Kidney (tissue), 14 donors: Measurements from ENCODE around the gene KCNH2. TPM values are rescaled to one million over a fixed set of nuclear protein-coding genes. Genes with fewer than 3 reads are reported as not detected.
A peak's percentile ranks its signal among the peaks of the same experiment; 100 is the strongest.

Experiments used
- DNase-seq, 5 donors: peaks; one replicate each; pipeline ENCODE4 v3.0.0-alpha.2; 2013 to 2020
- FAIRE-seq: peaks from 2 replicates; lab custom pipeline; 2012; peaks lifted over from hg19 to GRCh38; lab: Jason Lieb, UNC
- H3K27ac ChIP-seq, 2 donors: one replicate each; pipeline ENCODE4 v1.7.0; 2013; ENCODE audit warnings: low read depth in 2 of 2, low read length in 2 of 2, inconsistent platforms in 1 of 2
- H3K27me3 ChIP-seq: one replicate; pipeline ENCODE4 v1.7.1; 2013; ENCODE audit warnings: low read length, inconsistent platforms; ENCODE audit not compliant: control insufficient read depth, insufficient read depth
- H3K36me3 ChIP-seq, 3 donors: one replicate each; pipeline versions ENCODE4 v1.7.0 to v1.7.1; 2013; ENCODE audit warnings: low read length in 3 of 3, control low read depth in 1 of 3, inconsistent platforms in 1 of 3; ENCODE audit not compliant: insufficient read depth in 3 of 3, control insufficient read depth in 2 of 3
- H3K4me1 ChIP-seq, 3 donors: one replicate each; pipeline versions ENCODE4 v1.7.0 to v1.7.1; 2013; ENCODE audit warnings: low read length in 3 of 3, inconsistent platforms in 1 of 3, low read depth in 1 of 3; ENCODE audit not compliant: control insufficient read depth in 2 of 3, insufficient read depth in 2 of 3
- H3K4me3 ChIP-seq, 3 donors: one replicate each; pipeline versions ENCODE4 v1.7.0 to v1.8.1; 2013; ENCODE audit warnings: low read length in 3 of 3, control low read depth in 1 of 3, inconsistent platforms in 1 of 3
- H3K9ac ChIP-seq, 3 donors: one replicate each; pipeline versions ENCODE4 v1.7.0 to v1.7.1; 2013; ENCODE audit warnings: low read length in 3 of 3, control low read depth in 1 of 3, inconsistent platforms in 1 of 3
- H3K9me3 ChIP-seq, 3 donors: one replicate each; pipeline versions ENCODE4 v1.7.0 to v1.7.1; 2013; ENCODE audit warnings: low read length in 3 of 3, control low read depth in 1 of 3, inconsistent platforms in 1 of 3; ENCODE audit not compliant: control insufficient read depth in 2 of 3, insufficient read depth in 1 of 3
- intact Hi-C: fragments of 100-400 bp; cut with DNase I; formaldehyde crosslinking; loops from one replicate; pipeline ENCODE4 v1.11.1; 2022
- polyA plus RNA-seq: library from polyadenylated mRNA; stranded (reverse); fragments of 350-450 nt; fragmentation: Illumina TruSeq; extraction: RNeasy Lipid Tissue Mini Kit (QIAGEN cat#74804); gene quantifications from one replicate; pipeline ENCODE4 v1.2.3, GENCODE V29; 2014; ENCODE audit warnings: low read depth, low replicate concordance; ENCODE audit not compliant: insufficient read depth
- total RNA-seq: library from RNA; stranded (reverse); fragmentation: NEBNext Ultra II Directional; extraction: Animal tissue kit (Norgen Biotek cat#: 25700); gene quantifications from one replicate; pipeline ENCODE4 v1.2.1, GENCODE V29; 2021
- TF ChIP-seq, protein P1 (sequence below): IDR thresholded peaks from 3 replicates; pipeline ENCODE4 v1.5.1; 2012; ENCODE audit warnings: mild to moderate bottlenecking, moderate library complexity, borderline replicate concordance; ENCODE audit not compliant: insufficient read depth; ENCODE audit errors: extremely low read depth
- donor health status: control.
- donor health status: control.
- donor health status: control.
- donor health status: control.
- donor health status: control.
- donor health status: DM: yes; HTN: yes; CAD: no.
- donor health status: Normal renal cell carcinoma (clear cell type).

Gene KCNH2
- total and polyA plus RNA-seq, 2 donors from 2014 or later: 1.3 to 1.5 TPM

DNA sequence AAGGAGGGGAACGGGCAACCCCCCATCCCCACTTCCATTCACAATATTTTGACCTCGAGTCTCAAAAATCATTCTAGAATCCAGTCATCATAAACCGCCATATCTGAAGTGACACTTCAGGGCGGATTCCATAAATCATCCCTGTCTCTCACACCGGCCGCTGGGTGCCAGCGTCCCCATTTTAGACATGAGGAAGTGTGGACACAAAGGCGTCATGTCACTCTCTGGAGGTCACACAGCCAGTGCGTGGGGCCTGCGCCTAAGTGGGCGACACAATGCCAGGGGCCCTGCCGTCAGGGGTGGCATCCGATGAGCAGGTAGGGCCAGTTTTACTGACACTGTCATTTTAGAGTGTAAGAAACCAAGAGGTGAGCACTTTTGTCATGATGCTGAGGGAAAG is 19.5 kb downstream of the KCNH2 start:
- H3K36me3 ChIP-seq: no peaks in the 10 kb centered on the region
- FAIRE-seq (no peak), DNase-seq (peak in 1 of 5 donors; percentile 44)
- no peak overlapping the region for H3K27ac ChIP-seq
- no peaks in the 10 kb centered on the region for H3K9me3 ChIP-seq
- H3K4me3 ChIP-seq: no peak overlapping the region
- intact Hi-C loops: no loop called here
- TF ChIP-seq, protein P1, sequence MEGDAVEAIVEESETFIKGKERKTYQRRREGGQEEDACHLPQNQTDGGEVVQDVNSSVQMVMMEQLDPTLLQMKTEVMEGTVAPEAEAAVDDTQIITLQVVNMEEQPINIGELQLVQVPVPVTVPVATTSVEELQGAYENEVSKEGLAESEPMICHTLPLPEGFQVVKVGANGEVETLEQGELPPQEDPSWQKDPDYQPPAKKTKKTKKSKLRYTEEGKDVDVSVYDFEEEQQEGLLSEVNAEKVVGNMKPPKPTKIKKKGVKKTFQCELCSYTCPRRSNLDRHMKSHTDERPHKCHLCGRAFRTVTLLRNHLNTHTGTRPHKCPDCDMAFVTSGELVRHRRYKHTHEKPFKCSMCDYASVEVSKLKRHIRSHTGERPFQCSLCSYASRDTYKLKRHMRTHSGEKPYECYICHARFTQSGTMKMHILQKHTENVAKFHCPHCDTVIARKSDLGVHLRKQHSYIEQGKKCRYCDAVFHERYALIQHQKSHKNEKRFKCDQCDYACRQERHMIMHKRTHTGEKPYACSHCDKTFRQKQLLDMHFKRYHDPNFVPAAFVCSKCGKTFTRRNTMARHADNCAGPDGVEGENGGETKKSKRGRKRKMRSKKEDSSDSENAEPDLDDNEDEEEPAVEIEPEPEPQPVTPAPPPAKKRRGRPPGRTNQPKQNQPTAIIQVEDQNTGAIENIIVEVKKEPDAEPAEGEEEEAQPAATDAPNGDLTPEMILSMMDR: no peak
- no peak overlapping the region for H3K9ac ChIP-seq
- H3K4me1 ChIP-seq: peaks cover 0 to 13% (median 0%) of the 10 kb centered on the region in 3 donors
- no peaks in the 10 kb centered on the region for H3K27me3 ChIP-seq

DNA sequence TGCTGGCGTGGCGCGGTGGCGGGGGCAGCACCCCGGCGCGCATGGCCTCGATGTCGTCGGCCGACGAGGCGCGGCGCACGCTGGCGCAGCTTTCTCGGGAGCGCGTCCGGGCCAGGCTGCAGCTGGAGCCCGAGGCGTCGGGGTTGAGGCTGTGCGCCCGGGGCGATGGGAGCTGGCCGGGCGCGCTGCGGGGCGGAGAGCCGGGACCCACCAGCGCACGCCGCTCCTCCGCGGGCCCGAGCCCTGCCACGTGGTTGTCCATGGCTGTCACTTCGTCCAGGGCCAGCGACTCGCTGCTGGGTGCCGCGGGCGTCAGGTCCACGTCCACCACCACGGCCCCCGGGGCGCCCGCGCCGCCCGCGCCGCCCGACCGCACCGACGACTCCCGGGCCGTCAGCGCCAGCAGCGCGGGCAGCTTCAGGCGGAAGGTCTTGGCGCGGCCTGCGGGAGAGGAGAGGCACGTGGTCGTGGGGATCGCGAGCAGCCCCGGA is 20.0 kb downstream of the KCNH2 start:
- Histone ChIP-seq H3K9me3 (no peaks in the 10 kb centered on the region), H3K9ac (no peak overlapping the region), H3K27me3 (no peaks in the 10 kb centered on the region), H3K4me1 (peaks cover 0 to 13% (median 0%) of the 10 kb centered on the region in 3 donors), H3K4me3 (no peak overlapping the region), H3K27ac (no peak overlapping the region), H3K36me3 (no peaks in the 10 kb centered on the region)
- intact Hi-C loops: no loop called here
- FAIRE-seq: no peak
- DNase-seq: peak in 1 of 5 donors; percentile 51
- TF ChIP-seq, protein P1: no peak

DNA sequence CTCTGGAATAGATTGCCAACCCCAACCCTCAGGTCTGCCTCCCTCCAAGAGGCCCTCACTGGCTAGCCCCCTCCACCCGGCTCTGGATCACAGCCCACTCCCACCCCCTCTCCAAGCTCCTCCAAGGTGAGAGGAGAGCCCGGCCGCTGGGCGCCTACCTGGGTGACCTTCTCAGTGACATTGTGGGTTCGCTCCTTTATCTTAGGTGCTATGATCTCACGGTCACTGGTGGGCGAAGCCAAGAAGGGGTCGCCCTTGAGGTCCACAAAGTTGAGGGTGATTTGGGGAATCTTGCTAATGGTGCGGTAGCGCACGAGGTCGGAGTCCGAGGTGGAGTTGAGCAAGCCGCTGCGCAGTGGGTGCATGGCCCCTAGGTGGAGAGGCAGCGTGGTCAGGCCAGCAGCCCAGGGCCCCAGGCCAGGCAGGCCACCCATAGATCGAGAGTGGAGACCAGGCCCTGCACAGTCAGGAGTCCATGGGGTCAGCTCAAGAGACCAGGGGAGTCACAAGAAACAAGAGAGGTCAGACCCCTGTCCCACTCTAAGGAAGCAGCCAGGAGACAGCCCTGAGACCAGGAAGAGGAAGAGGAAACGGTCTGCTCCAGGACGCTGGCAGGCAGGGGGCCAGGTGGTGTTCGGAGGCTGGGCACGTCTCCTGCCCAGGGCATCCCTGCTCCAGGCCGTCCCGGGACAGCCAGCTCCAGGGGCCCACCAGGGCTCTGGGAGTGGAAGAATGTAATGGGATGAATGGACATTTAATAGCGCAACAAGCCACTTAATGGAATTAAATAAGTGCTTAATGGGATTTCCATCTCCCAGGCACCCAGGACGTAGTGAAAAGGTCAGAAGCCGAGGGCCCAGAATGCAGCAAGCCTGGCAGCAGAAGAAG is 20.7 kb downstream of the KCNH2 start:
- Histone ChIP-seq H3K27me3 (no peaks in the 10 kb centered on the region), H3K4me1 (peaks cover 0 to 9% (median 0%) of the 10 kb centered on the region in 3 donors), H3K9me3 (no peaks in the 10 kb centered on the region), H3K9ac (no peak overlapping the region), H3K4me3 (no peak overlapping the region), H3K27ac (no peak overlapping the region), H3K36me3 (no peaks in the 10 kb centered on the region)
- FAIRE-seq (no peak), DNase-seq (peak in 1 of 5 donors; percentile 50)
- TF ChIP-seq, protein P1: no peak
- intact Hi-C loops: no loop called here
